Measurements from ENCODE around the gene RALGAPB.

- no peak for TF ChIP-seq POLR2A (IDR thresholded peaks at IDR 0.05)
- no peak for TF ChIP-seq CTCF (IDR thresholded peaks at IDR 0.05)
Observed at GRCh38 chr20:38551056-38551626, 78.5 kb downstream of the RALGAPB start.

Data from testis (tissue), 2 donors.